H1 (cell line): ENCODE data around the gene SMG5. TPM values are rescaled to one million over a fixed set of nuclear protein-coding genes. Genes with fewer than 3 reads are reported as not detected.

ENCODE experiments used
- CTCF ChIA-PET: fragments of 300-600 bp; sonication (Branson Sonifier 250); formaldehyde crosslinking; loops from one replicate; lab custom pipeline; 2021; ENCODE audit not compliant: partially characterized antibody; lab: Charles Lee
- POLR2A ChIA-PET: fragments of 300-600 bp; sonication (Branson Sonifier 250); formaldehyde crosslinking; loops from one replicate; lab custom pipeline; 2021; ENCODE audit warnings: inconsistent platforms; ENCODE audit not compliant: partially characterized antibody; lab: Charles Lee
- DNase-seq, 2 experiments: peaks; one replicate each; pipeline versions ENCODE4 v3.0.0 to v3.0.0-alpha.2; 2010 to 2022; ENCODE audit warnings: low spot score in 2 of 2, low read depth in 1 of 2, mixed read lengths in 1 of 2
- FAIRE-seq: peaks from 2 replicates; lab custom pipeline; 2011; peaks lifted over from hg19 to GRCh38; lab: Jason Lieb, UNC
- H2AFZ ChIP-seq: 2 replicates; pipeline ENCODE4 v1.8.1; 2012; ENCODE audit warnings: low read length, inconsistent platforms
- H2AK5ac ChIP-seq: 2 replicates; pipeline ENCODE4 v1.6.1; 2013; ENCODE audit warnings: low read depth, low read length
- H2BK120ac ChIP-seq: replicated peaks from 2 replicates; pipeline ENCODE3; 2013; ENCODE audit warnings: low read depth, low read length, inconsistent platforms
- H2BK12ac ChIP-seq: 2 replicates; pipeline ENCODE4 v1.6.1; 2013; ENCODE audit warnings: low read depth, low read length
- H2BK15ac ChIP-seq: 2 replicates; pipeline ENCODE4 v1.6.1; 2013; ENCODE audit warnings: low read length
- H2BK20ac ChIP-seq: 2 replicates; pipeline ENCODE4 v1.6.1; 2013; ENCODE audit warnings: low read length
- H2BK5ac ChIP-seq: 2 replicates; pipeline ENCODE4 v1.6.1; 2013; ENCODE audit warnings: low read depth, low read length
- H3K14ac ChIP-seq: 2 replicates; pipeline ENCODE4 v1.6.1; 2013; ENCODE audit warnings: inconsistent platforms; ENCODE audit not compliant: insufficient read length
- H3K18ac ChIP-seq: 2 replicates; pipeline ENCODE4 v1.6.1; 2013; ENCODE audit warnings: low read length; ENCODE audit errors: extremely low read depth
- H3K23ac ChIP-seq: 2 replicates; pipeline ENCODE4 v1.6.1; 2013; ENCODE audit warnings: inconsistent platforms; ENCODE audit not compliant: insufficient read length
- H3K23me2 ChIP-seq: 2 replicates; pipeline ENCODE4 v1.6.1; 2013; ENCODE audit warnings: low read depth, low read length
- H3K27ac ChIP-seq: 2 replicates; pipeline ENCODE4 v1.6.1; 2011; ENCODE audit warnings: low read depth, low read length, inconsistent platforms
- H3K27me3 ChIP-seq, 4 experiments: replicated peaks in 1 of 4; 1 replicate in 1 of 4; 2 replicates in 3 of 4; pipeline versions ENCODE4 v1.6.1 to v1.8.1; 2011 to 2013; ENCODE audit warnings: low read length in 3 of 4, mild to moderate bottlenecking in 3 of 4, inconsistent platforms in 2 of 4, mixed read lengths in 2 of 4, moderate library complexity in 1 of 4; ENCODE audit not compliant: control insufficient read depth in 3 of 4, insufficient read depth in 3 of 4; ENCODE audit errors: extremely low read depth in 1 of 4
- H3K36me3 ChIP-seq, 4 experiments: 2 replicates each; pipeline versions ENCODE4 v1.6.1 to v1.8.1; 2011 to 2013; ENCODE audit warnings: mild to moderate bottlenecking in 4 of 4, low read length in 3 of 4, moderate library complexity in 2 of 4, control low read depth in 1 of 4, inconsistent platforms in 1 of 4; ENCODE audit not compliant: insufficient read depth in 4 of 4, control insufficient read depth in 2 of 4
- H3K4ac ChIP-seq: replicated peaks from 2 replicates; pipeline ENCODE3; 2013; ENCODE audit warnings: low read length, low read depth, mixed read lengths, inconsistent platforms; ENCODE audit not compliant: insufficient read length
- H3K4me1 ChIP-seq, 4 experiments: replicated peaks in 1 of 4; 1 replicate in 1 of 4; 2 replicates in 3 of 4; pipeline versions ENCODE4 v1.6.1 to v1.8.1; 2011 to 2013; ENCODE audit warnings: low read length in 3 of 4, inconsistent platforms in 2 of 4, mixed read lengths in 1 of 4; ENCODE audit not compliant: insufficient read depth in 4 of 4, control insufficient read depth in 3 of 4
- H3K4me2 ChIP-seq, 2 experiments: 2 replicates each; pipeline versions ENCODE4 v1.6.1 to v1.8.1; 2011 to 2013; ENCODE audit warnings: low read depth in 2 of 2, low read length in 2 of 2, control low read depth in 1 of 2, inconsistent platforms in 1 of 2, mild to moderate bottlenecking in 1 of 2; ENCODE audit not compliant: insufficient read depth in 1 of 2
- H3K4me3 ChIP-seq, 4 experiments: fragments of 200-600, 300-600 bp in 1 of 4; sonication (generic), shearing (Covaris generic), sonication (Bioruptor Twin) in 1 of 4; 2 replicates each; pipeline versions ENCODE4 v1.5.1 to v1.8.1; 2011 to 2016; ENCODE audit warnings: low read length in 4 of 4, low read depth in 3 of 4, control low read depth in 2 of 4, inconsistent platforms in 2 of 4, mild to moderate bottlenecking in 2 of 4, mixed read lengths in 1 of 4, moderate library complexity in 1 of 4; ENCODE audit not compliant: insufficient read depth in 2 of 4; ENCODE audit errors: extremely low read depth in 1 of 4
- H3K56ac ChIP-seq: replicated peaks from 2 replicates; pipeline ENCODE3; 2013; ENCODE audit warnings: low read depth, mild to moderate bottlenecking, mixed read lengths, low read length, inconsistent platforms; ENCODE audit not compliant: insufficient read length
- H3K79me1 ChIP-seq: 2 replicates; pipeline ENCODE4 v1.6.1; 2013; ENCODE audit warnings: low read depth, low read length, control low read depth
- H3K79me2 ChIP-seq, 2 experiments: 2 replicates each; pipeline versions ENCODE4 v1.6.1 to v1.8.1; 2012 to 2013; ENCODE audit warnings: low read length in 2 of 2, mild to moderate bottlenecking in 2 of 2, inconsistent platforms in 1 of 2; ENCODE audit not compliant: insufficient read depth in 2 of 2, control insufficient read depth in 1 of 2
- H3K9ac ChIP-seq, 4 experiments: replicated peaks in 1 of 4; 1 replicate in 1 of 4; 2 replicates in 3 of 4; pipeline versions ENCODE4 v1.6.1 to v1.8.1; 2011 to 2013; ENCODE audit warnings: low read depth in 3 of 4, low read length in 3 of 4, control low read depth in 2 of 4, mild to moderate bottlenecking in 2 of 4, moderate library complexity in 2 of 4, inconsistent platforms in 1 of 4; ENCODE audit errors: extremely low read depth in 1 of 4
- H3K9me3 ChIP-seq, 2 experiments: 2 replicates each; pipeline versions ENCODE4 v1.6.1 to v1.8.1; 2012 to 2013; ENCODE audit warnings: mild to moderate bottlenecking in 2 of 2, moderate library complexity in 2 of 2, control low read depth in 1 of 2, inconsistent platforms in 1 of 2, low read depth in 1 of 2, low read length in 1 of 2, mixed read lengths in 1 of 2; ENCODE audit not compliant: insufficient read depth in 2 of 2
- H4K20me1 ChIP-seq, 2 experiments: replicated peaks in 1 of 2; 2 replicates each; pipeline versions ENCODE3 to v1.8.1; 2011 to 2013; ENCODE audit warnings: inconsistent platforms in 2 of 2, low read length in 2 of 2, mild to moderate bottlenecking in 1 of 2; ENCODE audit not compliant: insufficient read depth in 2 of 2, control insufficient read depth in 1 of 2
- H4K5ac ChIP-seq: 2 replicates; pipeline ENCODE4 v1.6.1; 2013; ENCODE audit warnings: low read length, low read depth, mixed read lengths, inconsistent platforms; ENCODE audit not compliant: insufficient read length
- H4K8ac ChIP-seq: 2 replicates; pipeline ENCODE4 v1.8.0; 2013; ENCODE audit warnings: mild to moderate bottlenecking, moderate library complexity, low read length, inconsistent platforms; ENCODE audit not compliant: insufficient read depth; ENCODE audit errors: extremely low read depth
- H4K91ac ChIP-seq: replicated peaks from 2 replicates; pipeline ENCODE3; 2013; ENCODE audit warnings: low read length, mixed read lengths, inconsistent platforms; ENCODE audit not compliant: insufficient read length
- CHD1 ChIP-seq: IDR thresholded peaks from 2 replicates; pipeline ENCODE4 v1.6.1; 2012; ENCODE audit warnings: low read depth, low read length, improper control_type of control experiment
- POLR2A ChIP-seq, 2 experiments: IDR thresholded peaks; 1 replicate in 1 of 2; 2 replicates in 1 of 2; pipeline ENCODE4 v1.6.1; 2011; ENCODE audit warnings: low read depth in 2 of 2, low read length in 2 of 2, mild to moderate bottlenecking in 2 of 2; ENCODE audit errors: control extremely low read depth in 1 of 2
- SP1 ChIP-seq: IDR thresholded peaks from 2 replicates; pipeline ENCODE4 v1.6.1; 2011; ENCODE audit warnings: low read depth, low read length
- WGBS, 2 experiments: shearing (Covaris generic) in 1 of 2; methylation state at CpG; one replicate each; pipeline versions ENCODE4 v1.1.6 to v1.1.7; 2013 to 2015; ENCODE audit warnings: low lambda C conversion rate in 2 of 2, mixed read lengths in 2 of 2, inconsistent platforms in 1 of 2, low coverage in 1 of 2, missing lambda C conversion rate in 1 of 2; ENCODE audit not compliant: insufficient replicate concordance in 2 of 2, insufficient coverage in 1 of 2, insufficient read length in 1 of 2; ENCODE audit errors: extremely low coverage in 1 of 2, missing lambda C conversion rate in 1 of 2; 5-methylcytosine and 5-hydroxymethylcytosine counted together
- polyA plus RNA-seq, 7 experiments: library from polyadenylated mRNA; depleted of rRNA in 3 of 7; stranded (reverse) in 5 of 7; unstranded in 2 of 7; fragments of >200 nt in 5 of 7; fragments of 200-250 nt in 2 of 7; gene quantifications; 1 replicate in 5 of 7; 2 replicates in 1 of 7; 4 replicates in 1 of 7; pipeline versions ENCODE4 v1.2.1 to v1.2.3, GENCODE V29; 2011 to 2013; ENCODE audit warnings: missing spikeins in 2 of 7, mixed read lengths in 2 of 7
- total RNA-seq: library from RNA; stranded (reverse); fragmentation: NEBNext Ultra II Directional; extraction: Animal tissue kit (Norgen Biotek cat#: 25700); gene quantifications from 2 replicates; pipeline ENCODE4 v1.2.1, GENCODE V29; 2021

SMG5 gene
- total and polyA plus RNA-seq, 2 of the 8 experiments (the other 6 are each of a cell fraction or from before 2014, with no cell fraction given): 32.7 to 98.0 TPM

DNA sequence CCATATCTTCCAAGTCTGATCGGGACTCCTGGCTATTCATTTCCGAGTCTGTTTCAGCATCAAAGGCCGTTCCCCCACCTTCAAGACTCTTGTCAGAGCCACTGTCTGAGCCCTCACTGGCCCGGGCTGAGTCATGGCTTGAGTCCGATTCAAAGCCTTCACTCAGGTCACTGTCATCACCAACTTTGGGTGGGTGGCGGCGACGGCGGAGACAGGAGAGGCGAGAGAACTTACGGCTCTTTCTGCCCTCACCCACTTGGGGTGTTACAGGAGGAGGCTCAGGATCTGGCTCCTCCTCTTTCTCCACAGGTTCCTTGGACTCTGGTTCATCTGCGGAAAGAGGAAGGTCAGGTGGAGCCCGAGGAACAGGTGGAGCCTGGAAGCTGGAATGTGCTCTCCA, 16.6 kb downstream of the SMG5 start:
- no peak overlapping the region for H3K14ac ChIP-seq
- no peak overlapping the region for H2BK120ac ChIP-seq
- peaks cover 41 to 82% (median 73%) of the 10 kb centered on the region in 4 experiments for H3K36me3 ChIP-seq
- H3K79me2 ChIP-seq: no peaks in the 10 kb centered on the region
- H3K27me3 ChIP-seq: no peaks in the 10 kb centered on the region
- H3K4me3 ChIP-seq: no peak overlapping the region
- H4K91ac ChIP-seq: no peak overlapping the region
- H3K79me1 ChIP-seq: no peaks in the 10 kb centered on the region
- ChIA-PET POLR2A (no interaction called here), CTCF (interaction anchor here (0.8 kb wide), 1 partner anchor 181 kb away, joined by 4 read pairs; no protein-coding TSS in a partner anchor)
- H3K9me3 ChIP-seq: peaks cover 0 to 2% of the 10 kb centered on the region in 2 experiments; a peak in 1 of 4 replicates
- no peaks in the 10 kb centered on the region for H3K23me2 ChIP-seq
- no peak for FAIRE-seq
- no peak overlapping the region for H3K56ac ChIP-seq
- DNase-seq: no peak
- H2AFZ ChIP-seq: no peak overlapping the region
- no peak overlapping the region for H3K4me2 ChIP-seq
- H3K27ac ChIP-seq: no peak overlapping the region
- H3K23ac ChIP-seq: no peak overlapping the region
- H4K20me1 ChIP-seq: peaks cover 0 to 6% of the 10 kb centered on the region in 2 experiments
- H2BK20ac ChIP-seq: no peak overlapping the region
- H3K4ac ChIP-seq: no peak overlapping the region
- H2BK15ac ChIP-seq: no peak overlapping the region
- H3K18ac ChIP-seq: no peak overlapping the region
- no peak overlapping the region for H2AK5ac ChIP-seq
- 96% methylated on average over 13 of the region's 13 CpGs; no CpG with 5 or more reads in 1 of the 2 experiments for WGBS, 2 experiments
- TF ChIP-seq SP1 (no peak), CHD1 (no peak), POLR2A (IDR thresholded peaks at IDR 0.05; ENCODE audit: control extremely low read depth in 1 of 2, low read depth in 2 of 2, low read length in 2 of 2) (0 out of 3 replicates have a peak, but pooled peaks of 1 of the 2 experiments have one; percentile 4)
- H2BK12ac ChIP-seq: no peak overlapping the region
- no peak overlapping the region for H2BK5ac ChIP-seq
- H3K9ac ChIP-seq: no peak overlapping the region
- H4K8ac ChIP-seq: no peak overlapping the region
- no peaks in the 10 kb centered on the region for H3K4me1 ChIP-seq
- no peak overlapping the region for H4K5ac ChIP-seq
